Tibial nerve (tissue), 3 donors: Measurements from ENCODE around the gene MFSD11.
"Not testable (repeated sequence)": the region's sequence is repeated elsewhere in the genome, so short reads cannot be mapped to it uniquely, and the experiment has no call there.

Experiments used
- CTCF ChIP-seq, 5 experiments: fragments of 200-600 bp in 3 of 5; fragments of 450-650 bp in 2 of 5; sonication (generic) in 3 of 5; IDR thresholded peaks; one replicate each; pipeline ENCODE4 v1.5.1; 2016 to 2019; ENCODE audit warnings: antibody characterized with exemption in 5 of 5, mild to moderate bottlenecking in 3 of 5, moderate library complexity in 2 of 5
- POLR2A ChIP-seq, 2 donors: fragments of 450-650 bp; IDR thresholded peaks; one replicate each; pipeline ENCODE4 v1.6.1; 2017; ENCODE audit warnings: antibody characterized with exemption in 2 of 2, mild to moderate bottlenecking in 2 of 2, moderate library complexity in 2 of 2

GRCh38 chr17:76722977-76723376 lies 14.9 kb upstream of the MFSD11 start:
- not testable (repeated sequence) for TF ChIP-seq CTCF, POLR2A (IDR thresholded peaks at IDR 0.05)
